22Rv1 (cell line): ENCODE measurements around the gene KCTD19.

Experiments
- H3K27ac ChIP-seq: fragments of 450-650 bp; 2 replicates; pipeline ENCODE4 v1.5.1; 2017
- ZFX ChIP-seq: fragments of 450-650 bp; IDR thresholded peaks from 2 replicates; pipeline ENCODE4 v1.6.1; 2017; ENCODE audit warnings: antibody characterized with exemption, borderline replicate concordance
- TF ChIP-seq, protein P1 (sequence below): fragments of 450-650 bp; IDR thresholded peaks from 2 replicates; pipeline ENCODE4 v1.5.1; 2017; ENCODE audit warnings: mild to moderate bottlenecking

KCTD19 gene

DNA sequence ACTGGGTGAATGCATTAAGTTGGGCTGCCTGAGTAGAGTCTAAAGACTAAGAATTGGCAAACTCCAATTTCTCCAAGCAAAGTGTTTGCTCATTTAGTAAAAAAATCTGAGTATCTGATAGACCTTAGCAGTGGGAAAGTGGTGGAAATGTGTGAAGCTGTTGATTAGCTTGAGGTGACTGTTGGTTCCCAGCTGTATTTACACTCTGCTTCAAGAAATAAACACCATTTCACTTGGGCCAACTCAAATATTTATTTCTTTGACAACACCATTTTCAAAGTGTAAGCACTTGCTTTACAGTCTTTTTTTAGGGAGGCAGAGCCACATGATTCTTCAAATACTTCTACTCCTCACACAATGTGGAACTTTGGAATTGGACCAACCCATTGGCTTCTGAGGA lies 8.7 kb downstream of the KCTD19 start:
- TF ChIP-seq, protein P1, sequence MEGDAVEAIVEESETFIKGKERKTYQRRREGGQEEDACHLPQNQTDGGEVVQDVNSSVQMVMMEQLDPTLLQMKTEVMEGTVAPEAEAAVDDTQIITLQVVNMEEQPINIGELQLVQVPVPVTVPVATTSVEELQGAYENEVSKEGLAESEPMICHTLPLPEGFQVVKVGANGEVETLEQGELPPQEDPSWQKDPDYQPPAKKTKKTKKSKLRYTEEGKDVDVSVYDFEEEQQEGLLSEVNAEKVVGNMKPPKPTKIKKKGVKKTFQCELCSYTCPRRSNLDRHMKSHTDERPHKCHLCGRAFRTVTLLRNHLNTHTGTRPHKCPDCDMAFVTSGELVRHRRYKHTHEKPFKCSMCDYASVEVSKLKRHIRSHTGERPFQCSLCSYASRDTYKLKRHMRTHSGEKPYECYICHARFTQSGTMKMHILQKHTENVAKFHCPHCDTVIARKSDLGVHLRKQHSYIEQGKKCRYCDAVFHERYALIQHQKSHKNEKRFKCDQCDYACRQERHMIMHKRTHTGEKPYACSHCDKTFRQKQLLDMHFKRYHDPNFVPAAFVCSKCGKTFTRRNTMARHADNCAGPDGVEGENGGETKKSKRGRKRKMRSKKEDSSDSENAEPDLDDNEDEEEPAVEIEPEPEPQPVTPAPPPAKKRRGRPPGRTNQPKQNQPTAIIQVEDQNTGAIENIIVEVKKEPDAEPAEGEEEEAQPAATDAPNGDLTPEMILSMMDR, result no peak
- no peak for TF ChIP-seq ZFX

DNA sequence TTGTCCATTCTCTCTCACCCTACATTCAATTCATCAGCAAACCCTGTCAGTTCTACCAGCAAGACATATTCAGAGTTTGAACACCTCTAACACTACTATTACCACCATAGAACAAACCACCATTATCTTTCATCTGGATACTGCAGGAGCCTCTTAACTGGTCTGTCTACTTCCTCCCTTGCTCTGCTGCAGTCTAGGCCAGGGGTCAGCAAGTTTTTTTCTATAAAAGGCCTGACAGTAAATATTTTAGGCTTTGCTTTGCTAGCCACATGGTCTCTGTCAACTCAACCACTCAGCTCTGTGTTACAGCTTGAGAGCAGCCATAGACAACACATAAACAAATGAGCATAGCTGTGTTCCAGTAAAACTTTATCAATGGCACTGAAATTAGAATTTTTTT lies 13.8 kb downstream of the KCTD19 start:
- H3K27ac ChIP-seq, result no peak overlapping the region
- no peak for TF ChIP-seq ZFX
- TF ChIP-seq, protein P1, result no peak

More for the DNA sequence above, 8.7 kb downstream of the KCTD19 start:
- no peak overlapping the region for H3K27ac ChIP-seq

DNA sequence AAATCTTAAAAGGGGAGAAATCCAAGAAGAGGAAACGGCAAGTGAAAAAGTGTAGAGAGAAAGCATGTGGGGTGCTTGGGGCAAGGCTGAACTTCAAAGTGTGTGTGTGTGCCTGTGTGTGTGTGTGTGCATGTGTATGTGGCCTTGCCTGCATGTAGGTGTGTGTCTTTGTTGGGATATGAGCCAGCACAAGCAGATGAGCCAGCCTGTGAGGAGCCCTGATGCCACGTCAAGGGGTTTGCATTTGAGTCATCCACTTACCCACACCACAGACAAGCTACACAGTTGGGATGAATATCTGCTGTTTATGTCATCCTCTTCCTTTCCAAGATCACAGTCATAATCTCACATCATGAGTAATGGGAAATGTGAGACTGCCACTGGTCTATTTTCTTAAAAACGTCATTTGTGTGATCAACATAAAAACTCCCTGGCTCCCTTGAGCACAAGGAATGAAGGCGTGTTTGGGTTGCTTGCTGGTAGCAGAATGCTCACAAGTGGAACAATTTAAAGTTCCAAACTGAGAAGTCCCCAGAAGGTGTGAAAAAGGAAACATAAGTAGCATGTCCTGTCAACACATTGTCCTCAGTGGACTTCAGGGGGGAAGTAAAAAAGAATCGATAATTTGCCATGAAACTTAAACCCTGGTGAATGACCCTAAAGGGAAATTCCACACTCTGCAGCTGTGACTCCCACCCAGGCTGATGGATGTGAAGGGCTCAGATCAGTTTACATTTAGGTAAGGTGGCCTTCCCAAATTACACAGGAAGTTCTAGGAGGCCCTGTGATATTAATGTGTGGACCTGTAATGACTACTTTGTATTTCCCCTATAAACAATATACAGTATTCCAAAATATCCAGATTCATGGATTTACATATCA lies 14.7 kb downstream of the KCTD19 start:
- TF ChIP-seq, protein P1, result no peak
- TF ChIP-seq ZFX, result no peak
- H3K27ac ChIP-seq, result no peak overlapping the region

DNA sequence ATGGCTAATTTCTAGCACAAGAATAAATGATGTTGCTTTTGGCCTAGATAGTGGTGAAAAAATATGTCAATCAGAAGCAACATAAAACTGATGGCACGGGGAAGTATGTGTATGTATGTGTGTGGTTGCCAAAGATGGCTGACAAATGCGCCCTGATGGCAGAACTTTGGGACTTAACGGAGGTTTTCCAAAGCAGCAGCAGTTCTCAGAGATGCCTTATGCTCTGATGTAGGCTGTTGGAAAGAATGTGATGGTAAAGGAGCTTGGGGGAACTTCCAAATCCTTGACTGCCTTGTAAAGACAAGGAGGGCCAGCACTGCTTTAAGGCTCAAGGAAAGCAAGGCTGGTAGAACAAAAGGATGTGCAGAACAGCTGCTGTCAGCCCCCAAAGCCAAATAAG lies 16.0 kb downstream of the KCTD19 start:
- TF ChIP-seq ZFX, result no peak
- TF ChIP-seq, protein P1, result no peak
- no peak overlapping the region for H3K27ac ChIP-seq

DNA sequence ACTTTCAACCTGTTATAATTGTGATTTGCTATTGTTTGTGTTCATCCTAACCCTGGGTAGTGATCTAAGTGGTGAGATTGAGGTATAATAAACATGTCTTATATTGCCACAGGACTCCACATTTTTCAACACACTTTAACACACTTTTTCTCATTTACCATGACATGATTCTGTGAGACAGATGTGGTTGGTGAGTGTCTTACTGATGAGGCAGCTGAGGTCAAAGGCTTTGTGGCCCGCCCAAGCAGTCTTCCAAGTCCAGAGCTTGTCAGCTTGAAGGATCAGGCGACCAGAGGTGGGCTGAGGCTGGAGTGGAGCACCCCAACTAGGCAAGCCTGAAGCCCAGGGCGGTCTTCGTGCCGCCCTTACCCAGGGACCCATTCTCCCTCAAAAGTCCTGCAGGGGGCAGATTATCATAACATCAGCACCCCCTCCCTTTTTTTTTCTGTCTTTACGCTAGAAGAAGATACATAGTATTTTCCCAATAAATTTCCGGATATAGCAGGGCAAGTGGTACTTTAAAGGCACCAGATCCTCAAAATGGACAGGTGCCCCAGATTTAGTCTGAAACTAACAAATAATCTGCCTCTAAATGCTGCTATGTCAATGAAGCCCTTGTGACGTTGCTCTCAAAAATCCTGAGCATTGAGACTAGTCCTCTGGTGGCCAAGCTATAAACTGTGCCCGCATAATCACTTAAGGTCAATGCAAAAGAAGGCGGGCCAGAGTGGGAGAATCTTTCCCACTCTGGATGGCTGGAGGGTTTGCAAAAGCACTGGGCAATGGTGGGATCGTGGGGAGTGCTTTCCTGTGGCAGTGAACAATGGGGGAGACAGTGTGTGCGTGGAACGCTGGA lies 21.1 kb downstream of the KCTD19 start:
- TF ChIP-seq ZFX, result no peak
- TF ChIP-seq, protein P1, result no peak
- H3K27ac ChIP-seq, result no peak overlapping the region

DNA sequence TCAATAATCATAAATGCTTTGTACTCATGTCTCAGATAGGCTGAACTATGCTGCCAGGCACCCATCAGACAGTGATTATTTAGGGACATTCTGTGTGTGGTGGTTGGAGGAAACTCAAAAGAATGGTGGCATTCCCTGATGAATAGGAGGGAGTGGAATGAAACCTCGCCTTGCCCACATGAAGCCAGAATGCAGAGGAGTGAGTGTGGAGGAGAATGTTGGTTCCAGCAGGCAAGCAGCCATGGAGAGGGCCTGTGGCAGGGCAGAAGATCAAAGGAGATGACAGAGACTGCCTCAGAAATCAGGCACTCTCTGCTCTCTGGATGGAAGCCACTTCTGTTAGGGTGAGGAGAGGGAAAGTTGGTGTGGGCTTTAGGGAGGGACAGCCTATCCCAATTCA lies 22.5 kb downstream of the KCTD19 start:
- no peak for TF ChIP-seq ZFX
- TF ChIP-seq, protein P1, result no peak

More for the DNA sequence above, 22.5 kb downstream of the KCTD19 start:
- H3K27ac ChIP-seq, result no peak overlapping the region
